Gastrocnemius medialis (tissue), 4 donors: Measurements from ENCODE around the gene UNC119. TPM values are rescaled to one million over a fixed set of nuclear protein-coding genes. Genes with fewer than 3 reads are reported as not detected.

ENCODE experiments used
- ATAC-seq, 2 donors: fragments of 150-250 bp; one replicate each; pipeline ENCODE4 v1.9.1; 2016
- DNase-seq, 2 donors: peaks; one replicate each; pipeline ENCODE4 v3.0.0-alpha.2; 2019
- H3K27ac ChIP-seq, 4 donors: fragments of 200-600 bp; sonication (generic); 1 replicate in 1 of 4; 2 replicates in 3 of 4; pipeline ENCODE4 v1.5.1; 2016 to 2018; ENCODE audit warnings: mild to moderate bottlenecking in 2 of 4, moderate library complexity in 1 of 4
- H3K27me3 ChIP-seq, 3 donors: fragments of 200-600 bp; sonication (generic) in 2 of 3; 1 replicate in 1 of 3; 2 replicates in 2 of 3; pipeline versions ENCODE4 v1.5.1 to v1.6.0; 2016 to 2019; ENCODE audit warnings: mild to moderate bottlenecking in 1 of 3, moderate library complexity in 1 of 3
- H3K36me3 ChIP-seq, 2 donors: fragments of 200-600 bp; sonication (generic) in 1 of 2; one replicate each; pipeline ENCODE4 v1.5.1; 2017 to 2018
- H3K4me1 ChIP-seq, 2 donors: fragments of 200-600 bp; sonication (generic) in 1 of 2; one replicate each; pipeline ENCODE4 v1.5.1; 2016 to 2017; ENCODE audit warnings: mild to moderate bottlenecking in 2 of 2
- H3K4me3 ChIP-seq, 4 donors: fragments of 200-600 bp; sonication (generic) in 3 of 4; 1 replicate in 1 of 4; 2 replicates in 3 of 4; pipeline ENCODE4 v1.5.1; 2016 to 2019; ENCODE audit warnings: mild to moderate bottlenecking in 2 of 4
- H3K9me3 ChIP-seq, 3 donors: fragments of 200-600 bp; sonication (generic) in 2 of 3; 1 replicate in 1 of 3; 2 replicates in 2 of 3; pipeline ENCODE4 v1.5.1; 2016 to 2019
- CTCF ChIP-seq, 5 experiments: fragments of 450-650 bp in 3 of 5; fragments of 200-600 bp in 2 of 5; sonication (generic) in 2 of 5; IDR thresholded peaks in 4 of 5; conservative IDR thresholded peaks in 1 of 5; 1 replicate in 4 of 5; 2 replicates in 1 of 5; pipeline ENCODE4 v1.5.1; 2016 to 2019; ENCODE audit warnings: antibody characterized with exemption in 5 of 5, mild to moderate bottlenecking in 3 of 5, moderate library complexity in 3 of 5
- POLR2A ChIP-seq, 2 donors: fragments of 450-650 bp; IDR thresholded peaks; one replicate each; pipeline ENCODE4 v1.6.1; 2017; ENCODE audit warnings: antibody characterized with exemption in 2 of 2, mild to moderate bottlenecking in 2 of 2, moderate library complexity in 2 of 2
- in situ Hi-C, 4 donors: fragments of 200-750 bp; cut with MboI; loops; one replicate each; pipeline versions ENCODE4 v1.15.0 to v1.8.0; 2017; ENCODE audit warnings: low sequenced_read_pairs in 4 of 4
- intact Hi-C: fragments of 100-400 bp; cut with DNase I; formaldehyde crosslinking; loops from one replicate; pipeline ENCODE4 v1.15.1; 2023; ENCODE audit warnings: low total_unique reads
- total RNA-seq, 4 donors: library from RNA; depleted of rRNA; stranded (reverse); fragments of >200 nt; gene quantifications; one replicate each; pipeline versions ENCODE4 v1.1.0 to v1.2.3, GENCODE V29; 2016

Gene UNC119
- total RNA-seq, 4 donors from 2014 or later: 3.1 to 10.2 (median 6.3) TPM

- ATAC-seq (no peak), DNase-seq (no peak)
- Histone ChIP-seq H3K9me3 (no peaks in the 10 kb centered on the region), H3K36me3 (peaks cover 0 to 10% of the 10 kb centered on the region in 2 donors), H3K27me3 (no peaks in the 10 kb centered on the region), H3K27ac (no peak overlapping the region), H3K4me1 (no peaks in the 10 kb centered on the region), H3K4me3 (no peak overlapping the region)
- in situ Hi-C loops: no loop called here
- intact Hi-C loops: no loop called here
- TF ChIP-seq CTCF (IDR thresholded peaks at IDR 0.05 in 4 of 5, conservative IDR thresholded peaks at IDR 0.05 in 1 of 5) (no peak), POLR2A (IDR thresholded peaks at IDR 0.05) (no peak)
Measured at GRCh38 chr17:28544402-28545140, 7.9 kb downstream of the UNC119 start.

GRCh38 chr17:28541439-28541838, 11.0 kb downstream of the UNC119 start:
- Histone ChIP-seq H3K27ac (no peak overlapping the region), H3K4me3 (no peak overlapping the region), H3K27me3 (no peaks in the 10 kb centered on the region), H3K36me3 (no peaks in the 10 kb centered on the region), H3K9me3 (no peaks in the 10 kb centered on the region), H3K4me1 (no peaks in the 10 kb centered on the region)
- DNase-seq: no peak
- no peak for ATAC-seq
- in situ Hi-C loops: no loop called here
- TF ChIP-seq POLR2A (IDR thresholded peaks at IDR 0.05) (no peak), CTCF (IDR thresholded peaks at IDR 0.05 in 4 of 5, conservative IDR thresholded peaks at IDR 0.05 in 1 of 5) (no peak)
- intact Hi-C loops: no loop called here

DNA sequence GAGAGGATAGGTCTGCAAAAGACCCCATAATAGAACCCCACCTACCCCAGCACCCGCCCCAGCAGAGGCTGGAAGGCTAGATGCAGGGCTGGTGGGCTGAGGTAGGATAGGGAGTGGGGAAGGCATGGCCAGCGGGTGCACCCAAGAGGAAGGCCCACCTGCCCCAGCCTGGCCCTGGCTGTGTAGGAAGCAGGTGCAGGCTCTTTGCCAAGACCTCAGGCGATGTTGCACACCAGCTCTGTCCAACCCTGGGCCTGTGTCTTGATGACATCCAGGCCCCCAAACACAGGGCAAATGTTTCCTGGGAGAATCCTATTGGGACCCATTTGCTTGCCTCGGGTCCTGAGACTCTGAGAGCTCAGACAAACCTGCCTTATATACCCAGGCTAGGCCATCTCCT, 12.2 kb downstream of the UNC119 start:
- Histone ChIP-seq H3K4me3 (no peak overlapping the region), H3K27me3 (no peaks in the 10 kb centered on the region), H3K27ac (no peak overlapping the region), H3K4me1 (no peaks in the 10 kb centered on the region), H3K36me3 (no peaks in the 10 kb centered on the region), H3K9me3 (no peaks in the 10 kb centered on the region)
- no peak for DNase-seq
- TF ChIP-seq CTCF (IDR thresholded peaks at IDR 0.05 in 4 of 5, conservative IDR thresholded peaks at IDR 0.05 in 1 of 5) (no peak), POLR2A (IDR thresholded peaks at IDR 0.05) (no peak)
- ATAC-seq: no peak
- in situ Hi-C loops (no loop called here), intact Hi-C loops (no loop called here)

DNA sequence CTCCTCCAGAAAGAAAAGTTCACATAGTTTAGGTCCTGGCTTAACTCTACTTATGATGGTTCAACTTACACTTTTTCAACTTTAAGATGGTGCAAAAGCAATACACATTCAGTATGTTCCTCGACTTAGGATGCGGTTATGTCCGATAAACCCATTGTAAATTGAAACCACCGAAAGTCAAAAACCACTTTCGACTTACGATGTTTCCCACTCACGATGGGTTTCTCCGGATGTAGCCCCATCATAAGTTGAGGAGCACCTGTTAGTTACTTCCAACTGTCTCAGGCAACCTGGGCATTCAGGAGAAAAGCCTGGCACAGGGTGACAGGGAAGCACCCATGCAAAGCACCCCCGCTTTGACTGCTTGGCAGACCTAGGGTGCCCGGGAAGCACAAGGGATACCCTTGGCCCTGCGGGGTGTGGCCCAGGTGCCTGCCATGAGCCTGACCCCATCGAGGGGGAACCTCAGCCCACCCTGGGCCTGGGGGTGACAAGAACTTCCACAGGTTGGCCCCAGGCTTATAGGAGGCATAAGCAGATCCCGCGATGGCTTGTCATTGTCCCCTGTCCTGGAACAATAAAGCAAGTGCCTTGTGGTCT, 14.0 kb downstream of the UNC119 start:
- ATAC-seq (no peak), DNase-seq (no peak)
- Histone ChIP-seq H3K9me3 (no peaks in the 10 kb centered on the region), H3K27me3 (no peaks in the 10 kb centered on the region), H3K36me3 (no peaks in the 10 kb centered on the region), H3K4me3 (no peak overlapping the region), H3K4me1 (no peaks in the 10 kb centered on the region), H3K27ac (no peak overlapping the region)
- in situ Hi-C loops (no loop called here), intact Hi-C loops (no loop called here)
- TF ChIP-seq CTCF (IDR thresholded peaks at IDR 0.05 in 4 of 5, conservative IDR thresholded peaks at IDR 0.05 in 1 of 5) (no peak), POLR2A (IDR thresholded peaks at IDR 0.05) (no peak)
